ENCODE measurements around the gene FOXP1. TPM values are rescaled to one million over a fixed set of nuclear protein-coding genes. Genes with fewer than 3 reads are reported as not detected.

FOXP1 gene
- total RNA-seq, 1 donor from 2014 or later: 33.2 TPM

DNA sequence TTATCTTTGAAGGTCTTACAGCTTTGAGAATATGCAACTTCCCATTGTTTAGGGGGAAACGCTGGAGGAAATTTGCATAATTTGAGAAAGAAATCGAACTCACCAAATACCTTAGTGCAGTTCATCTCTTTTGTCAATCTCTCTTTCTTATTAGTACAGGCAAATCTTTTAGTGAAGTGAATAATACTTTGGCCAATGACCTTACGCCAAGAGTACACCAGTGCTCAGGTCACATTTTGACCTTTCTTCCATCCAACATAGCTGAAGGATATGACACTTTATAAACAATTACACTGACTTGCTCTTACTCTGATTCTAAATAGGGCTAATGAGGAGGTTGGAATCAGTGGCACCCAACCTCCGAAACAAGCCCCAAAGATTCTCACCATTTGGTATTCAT, 494.8 kb downstream of the FOXP1 start:
- Histone ChIP-seq H3K27me3 (ENCODE audit: control insufficient read depth, insufficient read depth, low read length) (no peaks in the 10 kb centered on the region), H3K36me3 (ENCODE audit: control insufficient read depth, insufficient read depth, low read length) (no peaks in the 10 kb centered on the region), H3K4me3 (ENCODE audit: low read depth, low read length) (no peak overlapping the region)
- FAIRE-seq: no peak
- TF ChIP-seq, protein P1, sequence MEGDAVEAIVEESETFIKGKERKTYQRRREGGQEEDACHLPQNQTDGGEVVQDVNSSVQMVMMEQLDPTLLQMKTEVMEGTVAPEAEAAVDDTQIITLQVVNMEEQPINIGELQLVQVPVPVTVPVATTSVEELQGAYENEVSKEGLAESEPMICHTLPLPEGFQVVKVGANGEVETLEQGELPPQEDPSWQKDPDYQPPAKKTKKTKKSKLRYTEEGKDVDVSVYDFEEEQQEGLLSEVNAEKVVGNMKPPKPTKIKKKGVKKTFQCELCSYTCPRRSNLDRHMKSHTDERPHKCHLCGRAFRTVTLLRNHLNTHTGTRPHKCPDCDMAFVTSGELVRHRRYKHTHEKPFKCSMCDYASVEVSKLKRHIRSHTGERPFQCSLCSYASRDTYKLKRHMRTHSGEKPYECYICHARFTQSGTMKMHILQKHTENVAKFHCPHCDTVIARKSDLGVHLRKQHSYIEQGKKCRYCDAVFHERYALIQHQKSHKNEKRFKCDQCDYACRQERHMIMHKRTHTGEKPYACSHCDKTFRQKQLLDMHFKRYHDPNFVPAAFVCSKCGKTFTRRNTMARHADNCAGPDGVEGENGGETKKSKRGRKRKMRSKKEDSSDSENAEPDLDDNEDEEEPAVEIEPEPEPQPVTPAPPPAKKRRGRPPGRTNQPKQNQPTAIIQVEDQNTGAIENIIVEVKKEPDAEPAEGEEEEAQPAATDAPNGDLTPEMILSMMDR (IDR thresholded peaks at IDR 0.05; ENCODE audit: insufficient read depth, low read length, severe bottlenecking): no peak
- no peak for DNase-seq (ENCODE audit: low read depth)

DNA sequence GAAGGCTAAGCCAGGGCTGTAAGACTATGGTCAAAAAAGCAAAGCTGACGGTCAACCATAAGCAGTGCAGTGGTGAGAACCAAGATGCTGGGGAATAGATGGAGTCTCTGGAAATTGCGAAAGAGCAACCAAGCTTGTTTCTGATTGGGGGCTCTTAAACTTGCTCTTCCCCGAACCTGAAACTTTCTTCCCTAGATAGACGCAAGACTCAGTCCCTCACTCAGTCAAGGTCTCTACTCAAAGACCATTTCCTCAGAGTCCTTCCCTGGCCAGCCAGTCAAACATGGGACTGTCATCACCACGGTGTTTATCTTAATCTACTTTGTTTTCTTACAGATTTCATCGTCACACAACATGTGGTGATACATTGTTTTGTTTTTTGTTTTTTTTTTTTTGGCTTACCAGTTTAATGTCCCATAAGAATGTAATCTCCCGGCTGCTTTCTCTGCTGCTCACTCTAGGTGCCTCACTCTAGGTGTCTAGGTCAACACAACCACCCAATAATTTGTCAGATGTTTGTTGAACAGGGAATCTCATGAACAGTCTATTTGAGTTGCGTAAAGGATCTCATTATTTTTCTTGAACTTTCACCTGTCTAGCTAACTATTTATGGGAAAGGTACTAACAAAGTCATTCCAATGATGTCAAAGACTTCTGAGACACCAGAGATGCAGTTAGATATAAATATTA, 495.4 kb downstream of the FOXP1 start:
- no peaks in the 10 kb centered on the region for H3K36me3 ChIP-seq (ENCODE audit: control insufficient read depth, insufficient read depth, low read length)

DNA sequence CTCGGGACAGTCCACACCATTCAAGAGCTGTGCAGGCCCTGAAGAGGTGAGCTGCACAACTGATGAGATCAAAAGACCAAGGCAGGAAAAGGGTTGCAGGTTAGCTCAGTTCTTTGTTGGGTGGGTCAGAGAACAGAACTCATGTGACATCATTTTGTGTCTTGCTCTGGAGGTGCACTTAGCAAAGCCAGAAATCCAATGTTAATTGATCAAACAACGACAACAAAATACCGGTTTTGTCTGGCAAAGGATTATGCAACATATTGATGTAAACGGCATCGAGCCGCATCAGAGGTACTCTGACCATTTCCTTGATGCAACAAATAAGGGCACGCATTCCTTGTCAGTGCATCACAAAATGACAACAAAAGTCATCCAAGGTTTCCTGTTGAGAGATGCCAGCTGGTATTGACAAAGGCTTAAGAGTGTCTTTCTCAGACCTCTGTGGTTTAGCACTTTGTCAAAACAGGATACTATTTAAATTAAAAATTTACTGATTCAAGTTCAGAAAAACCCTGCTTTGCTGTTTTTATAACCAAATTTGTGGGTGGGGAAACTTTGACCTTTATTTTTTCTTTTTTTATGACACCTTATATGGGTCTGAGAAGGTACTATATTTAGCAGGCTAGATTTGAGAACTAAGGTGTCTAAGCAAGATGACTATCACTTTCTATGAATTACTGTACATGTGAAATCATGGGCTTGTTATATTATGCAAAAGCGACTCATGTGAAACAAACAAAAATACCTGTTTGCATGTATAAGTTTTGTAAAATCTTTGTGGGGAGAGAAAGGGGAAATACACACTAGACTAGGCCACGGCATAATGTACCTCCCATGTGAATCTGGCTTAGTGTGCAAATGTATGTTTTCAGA, 496.1 kb downstream of the FOXP1 start:
- FAIRE-seq (peak; percentile 43), DNase-seq (ENCODE audit: low read depth) (peak; percentile 93)
- Histone ChIP-seq H3K4me3 (ENCODE audit: low read depth, low read length) (no peak overlapping the region), H3K36me3 (ENCODE audit: control insufficient read depth, insufficient read depth, low read length) (no peaks in the 10 kb centered on the region), H3K27me3 (ENCODE audit: control insufficient read depth, insufficient read depth, low read length) (no peaks in the 10 kb centered on the region)
- TF ChIP-seq, protein P1 (IDR thresholded peaks at IDR 0.05; ENCODE audit: insufficient read depth, low read length, severe bottlenecking): no peak

More for the DNA sequence above, 495.4 kb downstream of the FOXP1 start:
- Histone ChIP-seq H3K27me3 (ENCODE audit: control insufficient read depth, insufficient read depth, low read length) (no peaks in the 10 kb centered on the region), H3K4me3 (ENCODE audit: low read depth, low read length) (no peak overlapping the region)
- FAIRE-seq: no peak
- no peak for DNase-seq (ENCODE audit: low read depth)
- TF ChIP-seq, protein P1 (IDR thresholded peaks at IDR 0.05; ENCODE audit: insufficient read depth, low read length, severe bottlenecking): no peak

DNA sequence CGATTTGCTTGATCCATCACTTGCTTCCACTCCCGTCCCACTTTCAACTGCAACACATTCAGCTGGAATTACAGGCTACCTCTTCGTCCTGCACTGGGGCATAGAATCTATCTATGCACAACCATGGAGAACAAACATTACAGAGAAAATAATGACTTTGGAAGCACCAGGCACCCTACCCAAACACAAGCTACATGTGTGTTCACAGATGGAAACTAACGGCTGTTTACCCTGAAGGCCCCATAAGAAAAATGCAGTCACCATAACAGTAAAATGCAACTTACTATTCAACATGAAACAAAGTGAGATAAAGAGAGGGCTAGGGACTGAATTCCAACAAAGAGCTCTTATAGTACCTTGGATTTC, 496.8 kb downstream of the FOXP1 start:
- no peaks in the 10 kb centered on the region for H3K36me3 ChIP-seq (ENCODE audit: control insufficient read depth, insufficient read depth, low read length)
- TF ChIP-seq, protein P1 (IDR thresholded peaks at IDR 0.05; ENCODE audit: insufficient read depth, low read length, severe bottlenecking): no peak
- DNase-seq (ENCODE audit: low read depth) (no peak), FAIRE-seq (no peak)
- no peaks in the 10 kb centered on the region for H3K27me3 ChIP-seq (ENCODE audit: control insufficient read depth, insufficient read depth, low read length)
- H3K4me3 ChIP-seq (ENCODE audit: low read depth, low read length): no peak overlapping the region

DNA sequence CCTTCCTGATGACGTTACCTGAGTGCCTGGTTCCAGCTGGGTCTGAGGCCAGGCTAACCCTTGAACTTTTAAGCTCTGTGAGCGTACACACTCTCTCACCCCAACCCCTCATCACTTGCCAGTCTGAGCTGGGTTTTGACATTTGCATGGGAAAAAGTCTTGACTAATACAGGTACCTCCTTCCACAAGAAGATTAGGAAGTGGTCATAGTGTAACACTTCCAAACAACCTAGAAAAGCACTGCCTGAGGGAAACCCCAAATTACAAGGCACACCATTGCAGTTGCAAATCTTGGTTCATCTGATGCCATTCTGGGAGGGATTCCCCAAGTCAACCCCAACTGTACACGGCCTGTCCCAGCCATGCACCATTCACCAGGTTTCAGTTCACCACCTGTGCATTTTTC, 499.8 kb downstream of the FOXP1 start:
- DNase-seq (ENCODE audit: low read depth) (no peak), FAIRE-seq (no peak)

More for the DNA sequence above, 499.8 kb downstream of the FOXP1 start:
- TF ChIP-seq, protein P1 (IDR thresholded peaks at IDR 0.05; ENCODE audit: insufficient read depth, low read length, severe bottlenecking): no peak
- Histone ChIP-seq H3K36me3 (ENCODE audit: control insufficient read depth, insufficient read depth, low read length) (no peaks in the 10 kb centered on the region), H3K27me3 (ENCODE audit: control insufficient read depth, insufficient read depth, low read length) (no peaks in the 10 kb centered on the region), H3K4me3 (ENCODE audit: low read depth, low read length) (no peak overlapping the region)

Data from bronchial epithelial cell (primary cell).